Amniotic epithelial cell (primary cell): ENCODE data around the gene ELMO1.

ENCODE experiments used
- DNase-seq: peaks from one replicate; pipeline ENCODE4 v3.0.0-alpha.2; 2010; ENCODE audit warnings: low read depth

The ELMO1 gene

GRCh38 chr7:37216156-37216852 lies 232.4 kb downstream of the ELMO1 start:
- peak; percentile 57 for DNase-seq

- no peak for DNase-seq
Observed at GRCh38 chr7:37215290-37215923, 233.3 kb downstream of the ELMO1 start.

GRCh38 chr7:37212556-37212955 lies 236.1 kb downstream of the ELMO1 start:
- DNase-seq: no peak

- DNase-seq: no peak
Observed at GRCh38 chr7:37212051-37212450, 236.6 kb downstream of the ELMO1 start.

GRCh38 chr7:37211097-37211880 lies 237.4 kb downstream of the ELMO1 start:
- DNase-seq: peak; percentile 90

GRCh38 chr7:37209195-37209594 lies 239.5 kb downstream of the ELMO1 start:
- no peak for DNase-seq

- DNase-seq: peak; percentile 90
Observed at GRCh38 chr7:37208528-37208927, 240.1 kb downstream of the ELMO1 start.

GRCh38 chr7:37206192-37206591 lies 242.5 kb downstream of the ELMO1 start:
- no peak for DNase-seq

- no peak for DNase-seq
Observed at GRCh38 chr7:37205451-37205850, 243.2 kb downstream of the ELMO1 start.

- no peak for DNase-seq
Observed at GRCh38 chr7:37201876-37202198, 246.8 kb downstream of the ELMO1 start.

GRCh38 chr7:37201003-37201875 lies 247.4 kb downstream of the ELMO1 start:
- peak; percentile 74 for DNase-seq

- peak; percentile 51 for DNase-seq
Observed at GRCh38 chr7:37198906-37199485, 249.7 kb downstream of the ELMO1 start.

- no peak for DNase-seq
Observed at GRCh38 chr7:37198041-37198905, 250.4 kb downstream of the ELMO1 start.

GRCh38 chr7:37197108-37197507 lies 251.6 kb downstream of the ELMO1 start:
- no peak for DNase-seq

GRCh38 chr7:37196676-37197075 lies 252.0 kb downstream of the ELMO1 start:
- no peak for DNase-seq

GRCh38 chr7:37195388-37195787 lies 253.3 kb downstream of the ELMO1 start:
- DNase-seq: no peak

GRCh38 chr7:37194943-37195342 lies 253.7 kb downstream of the ELMO1 start:
- DNase-seq: no peak

- no peak for DNase-seq
Observed at GRCh38 chr7:37193775-37194135, 254.9 kb downstream of the ELMO1 start.

GRCh38 chr7:37193087-37193774 lies 255.4 kb downstream of the ELMO1 start:
- no peak for DNase-seq

- DNase-seq: no peak
Observed at GRCh38 chr7:37191797-37192196, 256.9 kb downstream of the ELMO1 start.
